Measurements from ENCODE around the gene UFD1.

GRCh38 chr22:19522190-19522880 is 43.3 kb upstream of the UFD1 start:
- TF ChIP-seq POLR2AphosphoS5 (IDR thresholded peaks at IDR 0.05; ENCODE audit: borderline replicate concordance, low read depth, low read length) (no peak; the same call in 1 of the 2 replicates), EZH2 (IDR thresholded peaks at IDR 0.05) (no peak)
